Sigmoid colon (tissue), 4 donors: ENCODE results near the gene ECI1.

ENCODE experiments used
- EP300 ChIP-seq, 4 donors: sonication (generic); formaldehyde crosslinking; IDR thresholded peaks; one replicate each; pipeline ENCODE4 v1.6.1; 2017; ENCODE audit warnings: antibody characterized with exemption in 4 of 4
- POLR2AphosphoS5 ChIP-seq, 4 donors: sonication (generic); formaldehyde crosslinking; IDR thresholded peaks; one replicate each; pipeline ENCODE4 v1.6.1; 2017; ENCODE audit warnings: antibody characterized with exemption in 4 of 4
- TF ChIP-seq, protein P1 (sequence below), 4 experiments: fragments of 450-650 bp in 3 of 4; fragments of 200-600 bp in 1 of 4; IDR thresholded peaks; one replicate each; pipeline ENCODE4 v1.5.1; 2016 to 2019; ENCODE audit warnings: antibody characterized with exemption in 4 of 4, mild to moderate bottlenecking in 3 of 4, moderate library complexity in 2 of 4

DNA sequence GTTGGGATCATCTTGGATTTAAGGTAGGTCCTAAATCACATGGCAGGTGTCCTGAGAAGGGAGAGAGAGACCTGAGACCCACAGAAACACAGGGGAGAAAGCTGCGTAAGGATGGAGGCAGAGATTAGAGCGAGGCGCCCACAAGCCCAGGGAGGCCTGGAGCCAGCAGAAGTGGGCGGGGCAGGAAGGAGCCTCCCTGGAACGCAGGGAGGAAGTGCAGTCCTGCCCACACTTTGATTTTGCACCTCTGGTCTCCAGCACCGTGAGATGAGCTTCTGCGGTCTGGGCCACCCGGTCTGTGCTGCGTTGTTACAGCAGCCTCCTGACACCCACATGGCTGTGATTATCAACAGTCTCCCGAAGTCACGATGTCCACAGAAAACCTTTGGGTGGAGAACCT lies 8.8 kb downstream of the ECI1 start:
- TF ChIP-seq, protein P1, sequence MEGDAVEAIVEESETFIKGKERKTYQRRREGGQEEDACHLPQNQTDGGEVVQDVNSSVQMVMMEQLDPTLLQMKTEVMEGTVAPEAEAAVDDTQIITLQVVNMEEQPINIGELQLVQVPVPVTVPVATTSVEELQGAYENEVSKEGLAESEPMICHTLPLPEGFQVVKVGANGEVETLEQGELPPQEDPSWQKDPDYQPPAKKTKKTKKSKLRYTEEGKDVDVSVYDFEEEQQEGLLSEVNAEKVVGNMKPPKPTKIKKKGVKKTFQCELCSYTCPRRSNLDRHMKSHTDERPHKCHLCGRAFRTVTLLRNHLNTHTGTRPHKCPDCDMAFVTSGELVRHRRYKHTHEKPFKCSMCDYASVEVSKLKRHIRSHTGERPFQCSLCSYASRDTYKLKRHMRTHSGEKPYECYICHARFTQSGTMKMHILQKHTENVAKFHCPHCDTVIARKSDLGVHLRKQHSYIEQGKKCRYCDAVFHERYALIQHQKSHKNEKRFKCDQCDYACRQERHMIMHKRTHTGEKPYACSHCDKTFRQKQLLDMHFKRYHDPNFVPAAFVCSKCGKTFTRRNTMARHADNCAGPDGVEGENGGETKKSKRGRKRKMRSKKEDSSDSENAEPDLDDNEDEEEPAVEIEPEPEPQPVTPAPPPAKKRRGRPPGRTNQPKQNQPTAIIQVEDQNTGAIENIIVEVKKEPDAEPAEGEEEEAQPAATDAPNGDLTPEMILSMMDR (IDR thresholded peaks at IDR 0.05): no peak
- no peak for TF ChIP-seq EP300 (IDR thresholded peaks at IDR 0.05)
- no peak for TF ChIP-seq POLR2AphosphoS5 (IDR thresholded peaks at IDR 0.05)
